Naive B cell (primary cell): ENCODE measurements around the gene CDH1. TPM values are rescaled to one million over a fixed set of nuclear protein-coding genes. Genes with fewer than 3 reads are reported as not detected.

Experiments
- ATAC-seq, 2 donors: fragments of 150-1000 bp; cut with Tn5 transposase; 2 replicates each; pipeline ENCODE4 v1.10.0; 2021; ENCODE audit warnings: low read depth in 2 of 2, mild to moderate bottlenecking in 2 of 2, moderate library complexity in 2 of 2
- DNase-seq: peaks from one replicate; pipeline ENCODE4 v3.0.0; 2022
- H3K27ac Mint-ChIP-seq, 6 donors: one replicate each; pipeline ENCODE4 v1.8.0; 2020 to 2022; ENCODE audit warnings: mild to moderate bottlenecking in 6 of 6, mixed read lengths in 6 of 6, moderate library complexity in 5 of 6, inconsistent platforms in 2 of 6
- H3K27me3 Mint-ChIP-seq, 3 donors: one replicate each; pipeline ENCODE4 v1.8.0; 2021 to 2022; ENCODE audit warnings: mixed read lengths in 3 of 3, mild to moderate bottlenecking in 1 of 3
- H3K36me3 Mint-ChIP-seq, 2 donors: one replicate each; pipeline ENCODE4 v1.8.0; 2020 to 2022; ENCODE audit warnings: mixed read lengths in 2 of 2, inconsistent platforms in 1 of 2, mild to moderate bottlenecking in 1 of 2
- H3K4me1 Mint-ChIP-seq, 3 donors: one replicate each; pipeline ENCODE4 v1.8.0; 2020 to 2022; ENCODE audit warnings: mixed read lengths in 3 of 3, inconsistent platforms in 1 of 3, mild to moderate bottlenecking in 1 of 3, moderate library complexity in 1 of 3
- H3K4me3 Mint-ChIP-seq, 8 donors: one replicate each; pipeline ENCODE4 v1.8.0; 2020 to 2022; ENCODE audit warnings: mild to moderate bottlenecking in 8 of 8, mixed read lengths in 8 of 8, moderate library complexity in 8 of 8, inconsistent platforms in 2 of 8
- H3K9me3 Mint-ChIP-seq, 7 donors: one replicate each; pipeline ENCODE4 v1.8.0; 2020 to 2022; ENCODE audit warnings: mixed read lengths in 7 of 7, mild to moderate bottlenecking in 5 of 7, inconsistent platforms in 2 of 7, moderate library complexity in 1 of 7
- polyA plus RNA-seq, 6 donors: library from polyadenylated mRNA; unstranded; fragments of 300-500 nt; fragmentation: Illumina TruSeq; gene quantifications; one replicate each; pipeline ENCODE4 v1.2.3, GENCODE V29; 2021; ENCODE audit warnings: low read depth in 6 of 6

The CDH1 gene
- polyA plus RNA-seq, 6 donors from 2014 or later: not detected

DNA sequence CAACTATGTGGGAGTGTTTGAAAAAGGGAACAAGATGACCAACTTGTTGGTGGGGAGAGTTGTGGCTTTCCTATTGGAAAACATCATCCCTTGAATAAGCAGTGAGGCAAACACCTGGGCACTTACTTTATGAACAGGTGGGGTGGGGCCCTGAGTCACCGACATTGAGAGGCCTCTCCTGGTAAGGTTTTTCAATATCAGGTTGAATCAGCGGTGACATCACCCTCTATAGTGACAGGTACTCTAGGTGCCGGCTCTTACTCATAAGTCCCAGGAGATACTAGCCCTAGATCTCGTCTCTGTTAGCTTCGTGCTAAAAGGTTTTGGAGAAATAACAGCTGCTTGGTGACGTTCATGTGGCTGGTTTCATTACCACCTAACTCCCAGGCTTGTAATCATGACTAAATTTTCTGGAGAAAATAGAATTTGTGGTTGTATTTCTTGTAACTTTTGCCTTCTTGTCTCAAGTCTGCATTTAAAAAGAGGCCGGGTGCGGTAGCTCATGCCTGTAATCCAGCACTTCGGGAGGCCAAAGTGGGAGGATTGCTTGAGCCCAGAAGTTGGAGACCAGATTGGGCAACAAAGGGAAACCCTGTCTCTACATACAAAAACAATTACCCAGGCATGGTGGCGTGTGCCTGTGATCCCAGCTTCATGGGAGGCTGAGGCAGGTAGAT is 19.3 kb downstream of the CDH1 start:
- peak overlapping the region in 2 of 6 donors; percentile 30 to 89 for H3K27ac Mint-ChIP-seq
- ATAC-seq: peak; percentile 40 to 86
- DNase-seq: no peak
- H3K27me3 Mint-ChIP-seq: peaks cover 0 to 13% (median 5%) of the 10 kb centered on the region in 3 donors
- H3K4me1 Mint-ChIP-seq: peaks cover 0 to 13% (median 2%) of the 10 kb centered on the region in 3 donors
- H3K4me3 Mint-ChIP-seq: peak overlapping the region in 1 of 8 donors; percentile 44
- H3K36me3 Mint-ChIP-seq: no peaks in the 10 kb centered on the region
- H3K9me3 Mint-ChIP-seq: no peaks in the 10 kb centered on the region

DNA sequence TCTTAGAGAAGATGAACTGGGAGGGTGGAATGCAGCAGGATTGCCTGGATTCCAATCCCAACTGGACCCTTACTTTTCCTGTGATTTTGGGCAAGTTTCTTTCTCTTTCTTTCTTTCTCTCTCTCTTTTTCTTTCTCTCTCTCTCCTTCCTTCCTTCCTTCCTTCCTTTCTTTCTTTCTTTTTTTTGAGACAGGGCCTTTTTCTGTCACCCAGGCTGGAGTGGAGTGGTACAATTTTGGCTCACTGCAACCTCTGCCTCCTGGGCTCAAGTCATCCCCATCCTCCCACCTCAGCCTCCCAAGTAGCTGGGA is 20.5 kb downstream of the CDH1 start:
- peaks cover 0 to 17% (median 10%) of the 10 kb centered on the region in 3 donors for H3K27me3 Mint-ChIP-seq
- H3K4me3 Mint-ChIP-seq: peak overlapping the region in 1 of 8 donors; percentile 44
- peak overlapping the region in 3 of 6 donors; percentile 53 to 89 (median 83) for H3K27ac Mint-ChIP-seq
- no peak for DNase-seq
- ATAC-seq: no peak
- peaks cover 0 to 14% (median 2%) of the 10 kb centered on the region in 3 donors for H3K4me1 Mint-ChIP-seq
- no peaks in the 10 kb centered on the region for H3K9me3 Mint-ChIP-seq
- no peaks in the 10 kb centered on the region for H3K36me3 Mint-ChIP-seq

DNA sequence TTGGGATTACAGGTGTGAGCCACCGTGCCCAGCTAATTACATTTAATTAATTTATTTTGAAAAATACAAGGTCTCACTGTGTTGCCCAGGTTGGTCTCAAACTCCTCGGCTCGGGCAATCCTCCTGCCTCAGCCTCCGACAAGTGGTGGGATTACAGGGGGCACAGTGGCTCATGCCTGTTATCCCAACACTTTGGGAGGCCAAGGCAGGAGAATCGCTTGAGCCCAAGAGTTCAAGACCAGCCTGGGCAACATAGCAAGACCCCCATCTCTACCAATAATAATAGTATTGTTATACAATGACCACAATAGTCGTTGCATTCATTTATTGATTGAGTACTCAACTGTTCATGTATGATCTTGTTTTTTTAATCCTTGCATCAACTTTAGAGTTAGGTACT is 22.0 kb downstream of the CDH1 start:
- Mint-ChIP-seq H3K27ac (no peak overlapping the region), H3K9me3 (no peaks in the 10 kb centered on the region), H3K4me1 (peaks cover 0 to 14% (median 2%) of the 10 kb centered on the region in 3 donors), H3K4me3 (no peak overlapping the region), H3K36me3 (no peaks in the 10 kb centered on the region), H3K27me3 (peaks cover 0 to 27% (median 15%) of the 10 kb centered on the region in 3 donors)
- DNase-seq: no peak
- no peak for ATAC-seq

DNA sequence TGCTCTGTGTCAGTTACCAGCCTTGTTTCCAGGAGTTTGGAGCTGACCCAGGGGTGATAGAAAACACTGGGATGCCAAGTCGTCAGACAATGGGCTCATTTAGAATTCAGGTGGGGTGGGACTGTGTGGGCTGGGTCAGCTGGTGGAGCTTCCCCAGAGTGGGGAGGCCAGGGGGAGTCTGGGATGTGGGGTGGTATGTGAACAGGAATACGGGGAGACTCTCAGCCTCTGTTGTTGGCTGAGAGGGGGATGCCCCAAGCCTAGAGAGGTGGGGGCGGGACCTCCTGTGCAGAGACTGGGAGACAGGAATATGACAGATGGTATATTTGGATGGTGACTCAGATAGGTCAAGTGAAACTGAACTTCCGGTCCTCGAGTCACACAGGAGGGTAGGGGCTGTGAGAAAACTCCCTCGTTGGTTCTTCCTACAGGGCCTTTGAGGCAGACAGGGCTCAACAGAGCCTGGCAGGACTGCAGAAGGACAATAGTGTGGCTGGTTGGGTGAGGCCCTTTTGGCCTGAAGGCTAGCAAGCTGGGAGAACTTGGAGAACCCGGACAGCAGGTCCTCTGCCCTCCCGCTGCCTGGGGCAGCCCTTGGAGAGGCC is 23.7 kb downstream of the CDH1 start:
- Mint-ChIP-seq H3K9me3 (no peaks in the 10 kb centered on the region), H3K4me1 (peaks cover 0 to 9% (median 2%) of the 10 kb centered on the region in 3 donors), H3K36me3 (no peaks in the 10 kb centered on the region), H3K4me3 (no peak overlapping the region), H3K27ac (no peak overlapping the region), H3K27me3 (peaks cover 4 to 27% (median 15%) of the 10 kb centered on the region in 3 donors)
- no peak for ATAC-seq
- no peak for DNase-seq

DNA sequence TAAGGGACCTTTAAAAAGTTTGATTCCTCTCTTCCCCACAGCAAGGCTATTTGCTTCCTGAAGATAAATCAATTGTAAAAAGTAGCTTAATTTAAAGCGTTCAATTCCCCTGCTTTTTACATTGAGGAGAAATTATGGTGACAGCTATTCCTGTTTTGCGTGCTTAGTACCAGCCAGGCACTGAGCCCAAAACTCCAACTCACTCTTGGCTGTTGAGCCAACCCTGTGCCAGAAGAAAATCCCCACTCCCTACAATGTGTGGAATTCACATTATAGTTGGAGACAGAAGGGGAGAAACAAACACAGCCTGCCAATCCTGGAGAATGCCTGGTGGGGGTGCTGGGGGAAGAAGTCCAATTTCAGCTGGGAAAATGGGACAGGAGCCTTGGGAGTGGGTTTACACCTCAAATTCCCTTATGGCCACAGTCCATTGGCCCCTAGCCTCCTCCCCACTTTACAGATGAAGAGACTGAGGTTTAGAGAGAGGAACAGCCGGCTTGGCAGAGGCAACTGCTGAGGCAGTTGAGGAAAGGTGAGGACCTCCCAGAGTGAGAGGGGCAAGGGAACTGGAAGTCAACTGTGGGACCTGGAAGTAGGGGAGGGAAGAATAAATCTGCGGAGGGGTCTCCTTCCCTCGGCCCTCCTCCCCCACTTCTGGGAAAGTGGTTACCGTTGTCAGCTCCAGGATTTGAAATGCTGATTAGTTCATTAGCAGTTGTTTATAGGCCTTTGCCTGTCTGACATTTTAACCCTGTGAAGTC is 26.1 kb downstream of the CDH1 start:
- Mint-ChIP-seq H3K4me3 (no peak overlapping the region), H3K27ac (no peak overlapping the region), H3K27me3 (peaks cover 4 to 27% (median 15%) of the 10 kb centered on the region in 3 donors), H3K9me3 (no peaks in the 10 kb centered on the region), H3K36me3 (no peaks in the 10 kb centered on the region), H3K4me1 (peaks cover 0 to 4% (median 0%) of the 10 kb centered on the region in 3 donors)
- ATAC-seq (no peak), DNase-seq (no peak)

DNA sequence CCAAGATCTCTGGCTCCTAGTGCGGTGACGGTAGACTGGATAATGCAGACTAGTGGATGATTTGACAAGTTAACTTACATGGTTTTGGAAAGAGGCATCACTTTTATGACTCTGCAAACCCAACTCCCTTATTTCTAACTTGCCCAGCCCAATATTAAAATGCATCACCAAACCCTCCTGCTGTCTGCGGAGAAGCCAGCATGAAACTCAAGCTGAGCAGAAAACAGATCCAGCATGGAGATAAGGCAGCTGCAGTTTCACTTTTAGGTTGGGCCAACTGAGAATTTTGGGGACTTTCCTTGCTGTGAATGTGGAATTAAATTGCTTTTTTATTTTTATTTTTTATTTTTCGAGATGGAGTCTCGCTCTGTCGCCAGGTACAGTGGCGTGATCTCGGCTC is 27.8 kb downstream of the CDH1 start:
- Mint-ChIP-seq H3K27ac (no peak overlapping the region), H3K9me3 (no peaks in the 10 kb centered on the region), H3K27me3 (peaks cover 4 to 27% (median 15%) of the 10 kb centered on the region in 3 donors), H3K36me3 (no peaks in the 10 kb centered on the region), H3K4me3 (no peak overlapping the region), H3K4me1 (peaks cover 0 to 4% (median 0%) of the 10 kb centered on the region in 3 donors)
- DNase-seq (no peak), ATAC-seq (no peak)

DNA sequence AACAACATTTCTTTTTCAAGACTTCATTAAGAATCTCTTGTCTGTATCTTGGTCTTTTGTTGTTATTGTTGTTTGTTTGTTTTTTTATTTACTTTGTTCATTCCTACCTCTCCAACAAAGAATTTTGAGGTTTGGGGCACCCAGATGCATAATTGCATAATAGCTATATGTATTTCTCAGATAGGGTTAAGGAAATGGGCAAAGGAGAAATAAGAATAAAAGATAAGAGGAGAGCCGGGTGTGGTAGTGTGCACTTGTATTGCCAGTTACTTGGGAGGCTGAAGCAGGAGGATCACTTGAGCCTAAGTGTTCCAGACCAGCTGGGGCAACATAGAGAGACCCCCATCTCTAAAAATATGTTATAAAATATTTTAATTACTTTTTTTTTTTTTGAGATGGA is 30.5 kb downstream of the CDH1 start:
- Mint-ChIP-seq H3K4me3 (no peak overlapping the region), H3K27me3 (peaks cover 4 to 18% (median 16%) of the 10 kb centered on the region in 3 donors), H3K36me3 (no peaks in the 10 kb centered on the region), H3K27ac (no peak overlapping the region), H3K4me1 (no peaks in the 10 kb centered on the region), H3K9me3 (no peaks in the 10 kb centered on the region)
- DNase-seq: no peak
- no peak for ATAC-seq

DNA sequence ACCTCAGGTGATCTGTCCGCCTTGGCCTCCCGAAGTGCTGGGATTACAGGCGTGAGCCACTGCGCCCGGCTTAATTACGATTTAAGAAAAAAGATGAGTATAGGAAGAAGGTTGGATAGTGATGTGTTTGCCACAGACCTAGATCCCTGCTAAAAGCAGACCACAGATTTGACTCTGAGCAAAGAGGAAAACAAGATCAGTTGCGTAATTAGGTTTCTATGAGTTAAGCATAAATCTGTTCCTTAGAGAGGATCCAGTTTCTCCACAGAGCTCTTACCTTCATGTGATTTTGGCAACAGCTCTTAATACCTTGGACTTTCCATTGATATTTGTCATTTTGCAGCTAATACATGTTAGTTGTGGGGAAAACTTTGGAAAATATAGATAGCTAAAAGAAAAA is 31.1 kb downstream of the CDH1 start:
- Mint-ChIP-seq H3K4me1 (no peaks in the 10 kb centered on the region), H3K27me3 (peaks cover 4 to 14% (median 12%) of the 10 kb centered on the region in 3 donors), H3K36me3 (no peaks in the 10 kb centered on the region), H3K9me3 (no peaks in the 10 kb centered on the region), H3K27ac (no peak overlapping the region), H3K4me3 (no peak overlapping the region)
- ATAC-seq (no peak), DNase-seq (no peak)

DNA sequence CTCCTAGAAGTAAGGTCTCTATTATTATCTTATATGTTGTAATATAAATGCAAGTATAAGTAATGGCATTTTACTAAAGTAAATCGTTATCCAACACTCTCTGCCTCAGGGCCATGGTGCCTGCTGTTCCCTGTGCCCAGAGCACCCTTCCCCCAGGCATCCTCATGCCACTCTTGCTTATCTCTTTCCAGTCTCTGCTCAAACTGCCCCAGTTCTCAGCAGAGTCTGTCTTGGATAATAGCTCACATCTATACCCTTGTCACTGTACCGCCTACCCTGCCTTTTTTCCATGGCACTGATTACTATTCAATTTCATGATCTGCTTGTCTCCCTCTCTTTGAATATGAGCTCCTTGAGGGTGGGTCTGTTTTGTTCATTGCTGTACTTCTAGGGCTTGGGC is 31.7 kb downstream of the CDH1 start:
- H3K4me3 Mint-ChIP-seq: no peak overlapping the region

DNA sequence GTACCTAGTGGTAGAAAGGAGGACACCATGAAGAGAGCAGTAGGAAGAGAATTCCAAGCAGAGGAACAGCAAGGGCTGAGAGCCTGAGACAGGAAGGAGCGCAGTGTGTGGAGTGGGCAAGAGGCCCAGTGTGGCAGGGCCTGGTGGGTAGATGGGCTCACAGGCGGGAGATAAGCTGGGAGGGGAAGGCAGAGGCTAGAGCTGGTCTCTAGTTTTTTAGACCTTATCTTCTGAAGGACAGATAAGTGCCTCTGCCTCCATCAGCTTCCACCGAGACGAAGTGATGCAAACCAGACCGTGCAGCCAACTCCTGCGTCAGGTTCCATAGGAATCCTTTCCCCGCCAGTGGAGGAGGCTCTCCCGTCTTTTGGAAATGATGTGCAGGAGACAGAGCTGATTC is 33.6 kb downstream of the CDH1 start:
- H3K36me3 Mint-ChIP-seq: no peaks in the 10 kb centered on the region
- ATAC-seq (no peak), DNase-seq (no peak)
- H3K27ac Mint-ChIP-seq: peak overlapping the region in 1 of 6 donors; percentile 67
- H3K4me1 Mint-ChIP-seq: no peaks in the 10 kb centered on the region
- H3K4me3 Mint-ChIP-seq: no peak overlapping the region
- peaks cover 0 to 10% (median 8%) of the 10 kb centered on the region in 3 donors for H3K27me3 Mint-ChIP-seq
- H3K9me3 Mint-ChIP-seq: no peaks in the 10 kb centered on the region

More for the DNA sequence above, 31.7 kb downstream of the CDH1 start:
- Mint-ChIP-seq H3K36me3 (no peaks in the 10 kb centered on the region), H3K9me3 (no peaks in the 10 kb centered on the region), H3K27me3 (peaks cover 4 to 10% (median 8%) of the 10 kb centered on the region in 3 donors), H3K27ac (peak overlapping the region in 1 of 6 donors; percentile 11), H3K4me1 (no peaks in the 10 kb centered on the region)
- DNase-seq: no peak
- no peak for ATAC-seq

DNA sequence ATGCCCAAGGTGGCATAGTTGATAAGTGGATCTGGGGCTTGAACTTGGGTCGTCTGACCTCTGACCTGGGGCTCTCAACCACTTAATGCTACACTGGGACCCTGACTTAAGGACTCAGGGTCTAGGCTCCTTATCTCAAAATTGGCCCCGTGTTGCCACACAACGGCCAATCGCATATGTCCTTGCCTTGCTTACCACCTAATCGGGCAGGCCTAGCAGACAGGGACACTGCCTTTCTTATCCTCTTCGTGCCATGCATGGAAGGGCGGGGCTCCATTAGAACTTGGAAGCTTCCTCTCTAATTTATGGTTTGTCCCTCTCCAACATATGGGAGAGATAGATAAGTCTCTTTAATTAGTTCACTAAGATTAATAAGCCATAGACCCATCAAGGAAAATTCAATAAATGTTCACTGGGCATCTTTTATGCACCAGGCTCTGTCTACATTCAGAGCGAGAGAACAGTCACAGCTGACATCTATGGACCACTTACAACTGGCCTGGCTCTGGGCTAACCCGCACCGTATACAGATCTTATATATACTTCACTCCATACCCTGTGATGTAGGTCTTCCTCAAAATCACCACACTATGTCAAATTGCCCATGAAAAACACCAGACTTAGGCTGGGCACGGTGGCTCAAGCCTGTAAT is 35.1 kb downstream of the CDH1 start:
- ATAC-seq: no peak
- no peaks in the 10 kb centered on the region for H3K36me3 Mint-ChIP-seq
- no peaks in the 10 kb centered on the region for H3K4me1 Mint-ChIP-seq
- no peak for DNase-seq
- H3K27ac Mint-ChIP-seq: no peak overlapping the region
- no peak overlapping the region for H3K4me3 Mint-ChIP-seq
- peaks cover 0 to 10% (median 8%) of the 10 kb centered on the region in 3 donors for H3K27me3 Mint-ChIP-seq
- H3K9me3 Mint-ChIP-seq: no peaks in the 10 kb centered on the region

DNA sequence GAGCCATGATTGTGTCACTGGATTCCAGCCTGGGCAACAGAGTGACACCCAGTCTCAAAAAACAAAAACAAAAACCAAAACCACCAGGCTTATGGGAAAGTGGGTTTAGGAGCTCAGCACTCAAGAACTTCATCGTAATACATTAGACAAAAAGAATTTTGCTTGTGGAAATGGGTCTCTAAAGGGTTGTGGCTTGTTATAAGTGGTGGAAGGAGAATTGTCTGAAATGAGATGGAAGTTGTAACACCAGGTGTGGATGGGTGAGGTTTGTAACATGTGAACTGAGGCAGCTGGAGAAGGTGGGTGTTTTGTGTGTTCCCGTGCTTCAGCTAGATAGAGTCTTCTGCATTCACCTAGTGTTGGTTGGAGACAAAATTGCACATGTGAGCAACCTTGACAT is 35.8 kb downstream of the CDH1 start:
- DNase-seq (no peak), ATAC-seq (no peak)
- Mint-ChIP-seq H3K4me3 (no peak overlapping the region), H3K27ac (peak overlapping the region in 1 of 6 donors; percentile 86), H3K27me3 (peaks cover 0 to 10% (median 8%) of the 10 kb centered on the region in 3 donors), H3K4me1 (no peaks in the 10 kb centered on the region), H3K9me3 (no peaks in the 10 kb centered on the region), H3K36me3 (no peaks in the 10 kb centered on the region)

DNA sequence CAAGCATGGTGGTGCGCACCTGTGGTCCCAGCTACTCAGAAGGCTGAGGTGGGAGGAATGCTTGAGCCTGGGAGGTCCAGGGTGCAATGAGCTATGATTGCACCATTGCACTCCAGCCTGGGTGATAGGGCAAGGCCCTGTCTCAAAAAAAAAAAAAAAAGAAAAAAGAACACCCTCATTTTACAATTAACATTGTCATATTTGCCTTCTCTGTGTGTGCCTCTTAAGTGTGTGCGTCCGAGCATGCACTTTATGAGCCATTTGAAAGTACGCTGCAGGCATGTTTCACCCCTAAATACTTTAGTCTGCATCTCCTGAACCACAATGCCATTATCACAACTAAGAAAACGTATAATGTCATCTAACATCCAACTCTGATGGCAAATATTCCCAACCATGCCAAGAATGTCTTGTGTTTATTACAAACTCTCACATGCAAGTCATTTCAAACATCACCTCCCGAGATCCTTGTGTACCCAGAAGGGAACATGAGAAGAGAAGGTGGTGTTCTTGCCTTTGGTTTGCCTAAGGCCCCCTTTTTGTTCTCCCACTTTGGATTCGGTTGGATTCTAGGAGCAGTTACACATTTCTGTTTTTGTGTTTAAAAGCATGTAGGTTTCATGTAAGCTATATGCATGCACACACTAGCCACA is 38.0 kb downstream of the CDH1 start:
- no peak for ATAC-seq
- no peak overlapping the region for H3K27ac Mint-ChIP-seq
- H3K9me3 Mint-ChIP-seq: no peaks in the 10 kb centered on the region
- H3K27me3 Mint-ChIP-seq: peaks cover 0 to 8% (median 6%) of the 10 kb centered on the region in 3 donors
- H3K4me3 Mint-ChIP-seq: no peak overlapping the region
- H3K36me3 Mint-ChIP-seq: no peaks in the 10 kb centered on the region
- no peak for DNase-seq
- H3K4me1 Mint-ChIP-seq: no peaks in the 10 kb centered on the region
